OCI-LY3 (cell line): ENCODE data around the gene PARD3.

Experiments
- H2AFZ ChIP-seq: fragments of 200-600, 300-600 bp; shearing (Covaris generic); 2 replicates; pipeline ENCODE4 v1.6.0; 2014; ENCODE audit warnings: antibody characterized with exemption, low read depth, low read length
- H3K27ac ChIP-seq: fragments of 200-600, 300-600 bp; sonication (generic); 2 replicates; pipeline ENCODE4 v1.5.1; 2014; ENCODE audit warnings: mild to moderate bottlenecking, low read length, moderate library complexity, mixed read lengths
- H3K27me3 ChIP-seq: fragments of 200-600, 300-600 bp; sonication (generic); 2 replicates; pipeline ENCODE4 v1.6.1; 2014; ENCODE audit warnings: low read depth, low read length, mixed read lengths
- H3K36me3 ChIP-seq: fragments of 200-600, 300-600 bp; sonication (generic); replicated peaks from 2 replicates; pipeline ENCODE3; 2014; ENCODE audit warnings: low read depth, low read length, mixed read lengths
- H3K4me1 ChIP-seq: fragments of 300-600, 200-600 bp; sonication (generic); 2 replicates; pipeline ENCODE4 v1.6.1; 2014; ENCODE audit warnings: low read length, mixed read lengths
- H3K4me2 ChIP-seq: fragments of 200-600, 300-600 bp; sonication (generic); 2 replicates; pipeline ENCODE4 v1.6.1; 2014; ENCODE audit warnings: low read length, mixed read lengths
- H3K4me3 ChIP-seq: fragments of 300-600, 200-600 bp; sonication (generic); 2 replicates; pipeline ENCODE4 v1.5.1; 2014; ENCODE audit warnings: antibody characterized with exemption, mild to moderate bottlenecking, low read length, moderate library complexity
- H3K79me2 ChIP-seq: fragments of 300-600, 200-600 bp; shearing (Covaris generic); 2 replicates; pipeline ENCODE4 v1.6.1; 2014; ENCODE audit warnings: mild to moderate bottlenecking, low read length, mixed read lengths
- H3K9ac ChIP-seq: fragments of 300-600, 200-600 bp; shearing (Covaris generic); 2 replicates; pipeline ENCODE4 v1.6.0; 2014; ENCODE audit warnings: mild to moderate bottlenecking, low read length, moderate library complexity
- H3K9me3 ChIP-seq: fragments of 200-600, 300-600 bp; shearing (Covaris generic); 2 replicates; pipeline ENCODE4 v1.6.1; 2014; ENCODE audit warnings: low read length, mixed read lengths; ENCODE audit not compliant: insufficient read depth
- H4K20me1 ChIP-seq: fragments of 200-600, 300-600 bp; sonication (generic); 2 replicates; pipeline ENCODE4 v1.6.1; 2016; ENCODE audit warnings: low read length, mixed read lengths; ENCODE audit not compliant: insufficient read depth
- EZH2phosphoT487 ChIP-seq: fragments of 200-600 bp; shearing (Covaris generic); IDR thresholded peaks from 2 replicates; pipeline ENCODE4 v1.6.1; 2018; ENCODE audit warnings: antibody characterized with exemption, mixed run types, low read depth
- TF ChIP-seq, protein P1 (sequence below): fragments of 200-600, 300-600 bp; sonication (generic); IDR thresholded peaks from 2 replicates; pipeline ENCODE4 v1.5.1; 2014; ENCODE audit warnings: antibody characterized with exemption, low read length, low read depth

PARD3 gene

GRCh38 chr10:34151481-34151880 is 663.6 kb downstream of the PARD3 start:
- H4K20me1 ChIP-seq = no peaks in the 10 kb centered on the region
- no peaks in the 10 kb centered on the region for H3K4me1 ChIP-seq
- no peak overlapping the region for H3K9ac ChIP-seq
- H3K36me3 ChIP-seq = no peaks in the 10 kb centered on the region
- H3K27ac ChIP-seq = no peak overlapping the region
- no peak overlapping the region for H3K4me2 ChIP-seq
- no peak for TF ChIP-seq EZH2phosphoT487
- H3K27me3 ChIP-seq = no peaks in the 10 kb centered on the region
- no peak overlapping the region for H3K4me3 ChIP-seq
- H3K9me3 ChIP-seq = no peaks in the 10 kb centered on the region
- no peaks in the 10 kb centered on the region for H3K79me2 ChIP-seq
- H2AFZ ChIP-seq = no peak overlapping the region

- TF ChIP-seq, protein P1, sequence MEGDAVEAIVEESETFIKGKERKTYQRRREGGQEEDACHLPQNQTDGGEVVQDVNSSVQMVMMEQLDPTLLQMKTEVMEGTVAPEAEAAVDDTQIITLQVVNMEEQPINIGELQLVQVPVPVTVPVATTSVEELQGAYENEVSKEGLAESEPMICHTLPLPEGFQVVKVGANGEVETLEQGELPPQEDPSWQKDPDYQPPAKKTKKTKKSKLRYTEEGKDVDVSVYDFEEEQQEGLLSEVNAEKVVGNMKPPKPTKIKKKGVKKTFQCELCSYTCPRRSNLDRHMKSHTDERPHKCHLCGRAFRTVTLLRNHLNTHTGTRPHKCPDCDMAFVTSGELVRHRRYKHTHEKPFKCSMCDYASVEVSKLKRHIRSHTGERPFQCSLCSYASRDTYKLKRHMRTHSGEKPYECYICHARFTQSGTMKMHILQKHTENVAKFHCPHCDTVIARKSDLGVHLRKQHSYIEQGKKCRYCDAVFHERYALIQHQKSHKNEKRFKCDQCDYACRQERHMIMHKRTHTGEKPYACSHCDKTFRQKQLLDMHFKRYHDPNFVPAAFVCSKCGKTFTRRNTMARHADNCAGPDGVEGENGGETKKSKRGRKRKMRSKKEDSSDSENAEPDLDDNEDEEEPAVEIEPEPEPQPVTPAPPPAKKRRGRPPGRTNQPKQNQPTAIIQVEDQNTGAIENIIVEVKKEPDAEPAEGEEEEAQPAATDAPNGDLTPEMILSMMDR = no peak
- no peak for TF ChIP-seq EZH2phosphoT487
These were observed 665.0 kb downstream of the PARD3 start for GRCh38 chr10:34150103-34150502.

GRCh38 chr10:34148305-34148657 is 666.8 kb downstream of the PARD3 start:
- Histone ChIP-seq H3K27me3 (no peaks in the 10 kb centered on the region), H3K27ac (no peak overlapping the region), H3K4me2 (no peak overlapping the region), H3K79me2 (no peaks in the 10 kb centered on the region), H3K4me1 (no peaks in the 10 kb centered on the region), H3K9ac (no peak overlapping the region), H3K9me3 (no peaks in the 10 kb centered on the region), H2AFZ (no peak overlapping the region), H3K4me3 (no peak overlapping the region), H4K20me1 (no peaks in the 10 kb centered on the region), H3K36me3 (no peaks in the 10 kb centered on the region)
- TF ChIP-seq, protein P1 = no peak
- no peak for TF ChIP-seq EZH2phosphoT487

More at GRCh38 chr10:34150103-34150502, 665.0 kb downstream of the PARD3 start:
- Histone ChIP-seq H3K27ac (no peak overlapping the region), H2AFZ (no peak overlapping the region), H3K9ac (no peak overlapping the region), H3K4me2 (no peak overlapping the region), H3K9me3 (no peaks in the 10 kb centered on the region), H3K36me3 (no peaks in the 10 kb centered on the region), H3K4me1 (no peaks in the 10 kb centered on the region), H3K27me3 (no peaks in the 10 kb centered on the region), H4K20me1 (no peaks in the 10 kb centered on the region), H3K4me3 (no peak overlapping the region), H3K79me2 (no peaks in the 10 kb centered on the region)

DNA sequence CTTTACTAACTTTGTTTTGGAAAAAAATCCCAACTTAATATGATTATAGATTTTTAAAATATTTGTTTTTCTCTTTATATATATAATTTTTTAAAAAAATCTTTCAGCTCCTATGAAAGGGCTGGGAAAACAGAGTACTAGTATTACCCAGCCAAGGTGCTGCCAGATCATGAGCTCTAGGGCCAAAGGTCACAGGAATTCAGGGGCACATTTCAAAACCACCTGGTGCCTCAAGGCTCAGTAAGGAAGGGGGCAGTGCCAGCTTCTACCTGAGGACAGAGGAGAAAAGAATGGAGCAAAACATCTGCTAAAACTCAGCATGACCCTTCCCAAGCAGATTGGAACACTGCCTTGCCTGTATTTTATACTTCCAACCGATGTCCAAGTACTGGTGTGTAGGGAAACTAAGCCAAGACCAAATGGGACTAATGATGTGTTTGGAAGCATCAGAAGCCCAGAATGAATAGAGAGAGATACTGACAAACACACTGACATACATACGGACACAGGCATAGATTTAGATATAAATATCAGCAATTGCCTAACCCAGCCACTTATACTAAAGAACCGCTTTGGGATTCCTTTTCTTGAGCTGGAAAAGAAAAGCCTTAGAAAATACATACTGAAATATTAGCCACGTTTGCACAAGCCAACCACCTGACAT is 667.3 kb downstream of the PARD3 start:
- Histone ChIP-seq H3K27me3 (no peaks in the 10 kb centered on the region), H3K27ac (no peak overlapping the region), H3K4me1 (no peaks in the 10 kb centered on the region), H3K4me3 (no peak overlapping the region), H3K36me3 (no peaks in the 10 kb centered on the region), H3K79me2 (no peaks in the 10 kb centered on the region), H3K9me3 (no peaks in the 10 kb centered on the region), H3K9ac (no peak overlapping the region), H2AFZ (no peak overlapping the region), H4K20me1 (no peaks in the 10 kb centered on the region), H3K4me2 (no peak overlapping the region)
- TF ChIP-seq, protein P1 = no peak
- TF ChIP-seq EZH2phosphoT487 = no peak
